ENCODE measurements around the gene AGPAT3. TPM values are rescaled to one million over a fixed set of nuclear protein-coding genes. Genes with fewer than 3 reads are reported as not detected.
A peak's percentile ranks its signal among the peaks of the same experiment; 100 is the strongest.

Gene AGPAT3
- total and polyA plus RNA-seq, 2 donors (not counting 1 experiment from before 2014, with no cell fraction given) = 29.4 to 44.9 TPM

- H3K4me3 ChIP-seq (replicated peaks in 1 of 4; ENCODE audit: control extremely low read depth in 1 of 4, insufficient read depth in 1 of 4, low read depth in 3 of 4, low read length in 4 of 4) = no peak overlapping the region
- H3K9ac ChIP-seq (ENCODE audit: insufficient read depth, low read length) = no peak overlapping the region
- no peaks in the 10 kb centered on the region for H3K79me2 ChIP-seq (ENCODE audit: control insufficient read depth, insufficient read depth, low read length)
- H3K27me3 ChIP-seq (ENCODE audit: control insufficient read depth, insufficient read depth, low read length) = no peaks in the 10 kb centered on the region
- H2AFZ ChIP-seq (ENCODE audit: low read length) = no peak overlapping the region
- no peak for DNase-seq (ENCODE audit: low read depth in 2 of 2)
- TF ChIP-seq CTCF (conservative IDR thresholded peaks at IDR 0.05 in 1 of 2, IDR thresholded peaks at IDR 0.05 in 1 of 2; ENCODE audit: low read depth in 1 of 2, low read length in 2 of 2) = no peak
- TF ChIP-seq EZH2 (IDR thresholded peaks at IDR 0.05; ENCODE audit: low read length, missing control alignments) = no peak
- H3K27ac ChIP-seq (ENCODE audit: insufficient read depth, low read length) = no peak overlapping the region
- H3K4me2 ChIP-seq (ENCODE audit: extremely low read depth, insufficient read depth, low read length) = no peak overlapping the region
- H4K20me1 ChIP-seq (ENCODE audit: control insufficient read depth, extremely low read depth, insufficient read depth, low read length) = no peaks in the 10 kb centered on the region
- H3K36me3 ChIP-seq (ENCODE audit: control insufficient read depth, insufficient read depth, low read length) = no peaks in the 10 kb centered on the region
- H3K4me1 ChIP-seq (ENCODE audit: control insufficient read depth, extremely low read depth, insufficient read depth, low read length) = no peaks in the 10 kb centered on the region
- H3K9me3 ChIP-seq (ENCODE audit: control insufficient read depth, insufficient read depth, low read depth, low read length) = no peaks in the 10 kb centered on the region
Observed at GRCh38 chr21:43983860-43984420, 118.9 kb downstream of the AGPAT3 start.

GRCh38 chr21:43984905-43985689 is 120.1 kb downstream of the AGPAT3 start:
- Histone ChIP-seq H3K27ac (ENCODE audit: insufficient read depth, low read length) (no peak overlapping the region), H3K4me3 (replicated peaks in 1 of 4; ENCODE audit: control extremely low read depth in 1 of 4, insufficient read depth in 1 of 4, low read depth in 3 of 4, low read length in 4 of 4) (no peak overlapping the region), H3K9ac (ENCODE audit: insufficient read depth, low read length) (no peak overlapping the region), H3K79me2 (ENCODE audit: control insufficient read depth, insufficient read depth, low read length) (no peaks in the 10 kb centered on the region), H3K4me1 (ENCODE audit: control insufficient read depth, extremely low read depth, insufficient read depth, low read length) (no peaks in the 10 kb centered on the region), H3K4me2 (ENCODE audit: extremely low read depth, insufficient read depth, low read length) (no peak overlapping the region), H2AFZ (ENCODE audit: low read length) (no peak overlapping the region), H3K9me3 (ENCODE audit: control insufficient read depth, insufficient read depth, low read depth, low read length) (no peaks in the 10 kb centered on the region), H4K20me1 (ENCODE audit: control insufficient read depth, extremely low read depth, insufficient read depth, low read length) (no peaks in the 10 kb centered on the region), H3K27me3 (ENCODE audit: control insufficient read depth, insufficient read depth, low read length) (no peaks in the 10 kb centered on the region), H3K36me3 (ENCODE audit: control insufficient read depth, insufficient read depth, low read length) (no peaks in the 10 kb centered on the region)
- DNase-seq (ENCODE audit: low read depth in 2 of 2) = peak; percentile 8 to 11
- TF ChIP-seq CTCF (conservative IDR thresholded peaks at IDR 0.05 in 1 of 2, IDR thresholded peaks at IDR 0.05 in 1 of 2; ENCODE audit: low read depth in 1 of 2, low read length in 2 of 2) (no peak), EZH2 (IDR thresholded peaks at IDR 0.05; ENCODE audit: low read length, missing control alignments) (no peak)

GRCh38 chr21:43985690-43986251 is 120.7 kb downstream of the AGPAT3 start:
- Histone ChIP-seq H3K4me2 (ENCODE audit: extremely low read depth, insufficient read depth, low read length) (no peak overlapping the region), H3K4me3 (replicated peaks in 1 of 4; ENCODE audit: control extremely low read depth in 1 of 4, insufficient read depth in 1 of 4, low read depth in 3 of 4, low read length in 4 of 4) (no peak overlapping the region), H4K20me1 (ENCODE audit: control insufficient read depth, extremely low read depth, insufficient read depth, low read length) (no peaks in the 10 kb centered on the region), H2AFZ (ENCODE audit: low read length) (no peak overlapping the region), H3K27me3 (ENCODE audit: control insufficient read depth, insufficient read depth, low read length) (no peaks in the 10 kb centered on the region), H3K9me3 (ENCODE audit: control insufficient read depth, insufficient read depth, low read depth, low read length) (no peaks in the 10 kb centered on the region), H3K27ac (ENCODE audit: insufficient read depth, low read length) (no peak overlapping the region), H3K4me1 (ENCODE audit: control insufficient read depth, extremely low read depth, insufficient read depth, low read length) (no peaks in the 10 kb centered on the region), H3K79me2 (ENCODE audit: control insufficient read depth, insufficient read depth, low read length) (no peaks in the 10 kb centered on the region), H3K36me3 (ENCODE audit: control insufficient read depth, insufficient read depth, low read length) (no peaks in the 10 kb centered on the region), H3K9ac (ENCODE audit: insufficient read depth, low read length) (no peak overlapping the region)
- DNase-seq (ENCODE audit: low read depth in 2 of 2) = no peak
- TF ChIP-seq EZH2 (IDR thresholded peaks at IDR 0.05; ENCODE audit: low read length, missing control alignments) (no peak), CTCF (conservative IDR thresholded peaks at IDR 0.05 in 1 of 2, IDR thresholded peaks at IDR 0.05 in 1 of 2; ENCODE audit: low read depth in 1 of 2, low read length in 2 of 2) (no peak)
